RPMI8226 (cell line): ENCODE measurements around the gene IRF3.

ENCODE experiments used
- DNase-seq: peaks from one replicate; pipeline ENCODE4 v3.0.0-alpha.2; 2015

Gene IRF3

GRCh38 chr19:49687566-49688316 is 22.1 kb upstream of the IRF3 start:
- DNase-seq = no peak

- DNase-seq = no peak
Observed at GRCh38 chr19:49687150-49687549, 21.5 kb upstream of the IRF3 start.

- no peak for DNase-seq
Observed at GRCh38 chr19:49686503-49687088, 20.9 kb upstream of the IRF3 start.

- no peak for DNase-seq
Observed at GRCh38 chr19:49685845-49686332, 20.2 kb upstream of the IRF3 start.

GRCh38 chr19:49684983-49685553 is 19.4 kb upstream of the IRF3 start:
- no peak for DNase-seq

- peak; percentile 43 for DNase-seq
Observed at GRCh38 chr19:49684251-49684982, 18.8 kb upstream of the IRF3 start.

- no peak for DNase-seq
Observed at GRCh38 chr19:49683814-49684250, 18.2 kb upstream of the IRF3 start.

- DNase-seq = no peak
Observed at GRCh38 chr19:49682274-49682673, 16.6 kb upstream of the IRF3 start.

GRCh38 chr19:49681830-49682229 is 16.2 kb upstream of the IRF3 start:
- no peak for DNase-seq

- peak; percentile 89 for DNase-seq
Observed at GRCh38 chr19:49680421-49681351, 15.0 kb upstream of the IRF3 start.

GRCh38 chr19:49679771-49680413 is 14.2 kb upstream of the IRF3 start:
- no peak for DNase-seq

GRCh38 chr19:49678985-49679770 is 13.5 kb upstream of the IRF3 start:
- no peak for DNase-seq

GRCh38 chr19:49677901-49678674 is 12.4 kb upstream of the IRF3 start:
- DNase-seq = peak; percentile 86

- peak; percentile 63 for DNase-seq
Observed at GRCh38 chr19:49677231-49677900, 11.7 kb upstream of the IRF3 start, which contains the start of gene PRMT1. TSS of gene PRMT1 (plus strand) at chr19:49677271. CDS start at chr19:49677281, 10 bp downstream.

GRCh38 chr19:49676784-49677230 is 11.2 kb upstream of the IRF3 start:
- peak; percentile 99 for DNase-seq

GRCh38 chr19:49676136-49676783 is 10.6 kb upstream of the IRF3 start:
- DNase-seq = peak; percentile 91

- peak; percentile 81 for DNase-seq
Observed at GRCh38 chr19:49672131-49672919, 6.7 kb upstream of the IRF3 start.

GRCh38 chr19:49669516-49669915 is 3.9 kb upstream of the IRF3 start:
- DNase-seq = no peak
